CD14-positive monocyte (primary cell): Measurements from ENCODE around the gene TSPAN8. TPM values are rescaled to one million over a fixed set of nuclear protein-coding genes. Genes with fewer than 3 reads are reported as not detected.

Source experiments
- DNase-seq, 3 donors: peaks; one replicate each; pipeline ENCODE4 v3.0.0-alpha.2; 2011 to 2022
- H2AFZ ChIP-seq: 2 replicates; pipeline ENCODE4 v1.6.0; 2012; ENCODE audit warnings: mild to moderate bottlenecking, low read depth, low read length, inconsistent platforms; ENCODE audit not compliant: insufficient read depth, poor library complexity, severe bottlenecking
- H3K27ac ChIP-seq, 2 donors: 1 replicate in 1 of 2; 2 replicates in 1 of 2; pipeline ENCODE4 v1.5.1; 2012 to 2013; ENCODE audit warnings: low read length in 2 of 2, control low read depth in 1 of 2, inconsistent platforms in 1 of 2, low read depth in 1 of 2, mild to moderate bottlenecking in 1 of 2
- H3K27me3 ChIP-seq, 2 donors: one replicate each; pipeline versions ENCODE4 v1.6.0 to v1.6.1; 2011 to 2013; ENCODE audit warnings: low read length in 2 of 2; ENCODE audit not compliant: control insufficient read depth in 2 of 2, insufficient read depth in 2 of 2
- H3K36me3 ChIP-seq, 2 donors: replicated peaks in 1 of 2; 1 replicate in 1 of 2; 2 replicates in 1 of 2; pipeline versions ENCODE4 v1.5.1 to v1.6.1; 2012 to 2013; ENCODE audit warnings: low read length in 2 of 2, control low read depth in 1 of 2, inconsistent platforms in 1 of 2, mild to moderate bottlenecking in 1 of 2; ENCODE audit not compliant: insufficient read depth in 2 of 2, control insufficient read depth in 1 of 2
- H3K4me1 ChIP-seq, 2 donors: 1 replicate in 1 of 2; 2 replicates in 1 of 2; pipeline versions ENCODE4 v1.5.1 to v1.6.1; 2012 to 2013; ENCODE audit warnings: low read length in 2 of 2, control low read depth in 1 of 2, inconsistent platforms in 1 of 2, mild to moderate bottlenecking in 1 of 2, moderate library complexity in 1 of 2; ENCODE audit not compliant: insufficient read depth in 2 of 2, control insufficient read depth in 1 of 2
- H3K4me2 ChIP-seq: replicated peaks from 2 replicates; pipeline ENCODE3; 2012; ENCODE audit warnings: low read length, moderate library complexity, mild to moderate bottlenecking; ENCODE audit not compliant: poor library complexity, severe bottlenecking; ENCODE audit errors: extremely low read depth
- H3K4me3 ChIP-seq, 3 experiments: fragments of 200-600 bp in 1 of 3; sonication (generic) in 1 of 3; replicated peaks in 1 of 3; 1 replicate in 2 of 3; 2 replicates in 1 of 3; pipeline ENCODE4 v1.5.1; 2011 to 2013; ENCODE audit warnings: low read length in 3 of 3, mild to moderate bottlenecking in 3 of 3, control low read depth in 2 of 3, low read depth in 2 of 3, inconsistent platforms in 1 of 3, moderate library complexity in 1 of 3
- H3K79me2 ChIP-seq: 2 replicates; pipeline ENCODE4 v1.6.0; 2012; ENCODE audit warnings: mild to moderate bottlenecking, control low read depth, inconsistent platforms, low read length, moderate library complexity; ENCODE audit not compliant: insufficient read depth
- H3K9ac ChIP-seq: 2 replicates; pipeline ENCODE4 v1.6.0; 2017; ENCODE audit warnings: low read length, mild to moderate bottlenecking; ENCODE audit not compliant: insufficient read depth, poor library complexity, severe bottlenecking
- H3K9me3 ChIP-seq, 2 donors: replicated peaks in 1 of 2; 1 replicate in 1 of 2; 2 replicates in 1 of 2; pipeline versions ENCODE4 v1.5.1 to v1.6.1; 2012 to 2013; ENCODE audit warnings: low read length in 2 of 2, control low read depth in 1 of 2; ENCODE audit not compliant: control insufficient read depth in 1 of 2, insufficient read depth in 1 of 2
- H4K20me1 ChIP-seq: 2 replicates; pipeline ENCODE4 v1.6.0; 2012; ENCODE audit warnings: mild to moderate bottlenecking, low read length, control low read depth, moderate library complexity; ENCODE audit not compliant: insufficient read depth
- H3K27ac Mint-ChIP-seq, 7 donors: one replicate each; pipeline ENCODE4 v1.8.0; 2020; ENCODE audit warnings: mild to moderate bottlenecking in 7 of 7, mixed read lengths in 7 of 7, moderate library complexity in 6 of 7, inconsistent platforms in 2 of 7
- H3K27me3 Mint-ChIP-seq, 3 donors: one replicate each; pipeline ENCODE4 v1.8.0; 2021 to 2022; ENCODE audit warnings: low read depth in 3 of 3, mild to moderate bottlenecking in 3 of 3, mixed read lengths in 3 of 3, moderate library complexity in 3 of 3, inconsistent platforms in 1 of 3
- H3K36me3 Mint-ChIP-seq, 2 donors: one replicate each; pipeline ENCODE4 v1.8.0; 2020; ENCODE audit warnings: mixed read lengths in 2 of 2, inconsistent platforms in 1 of 2, mild to moderate bottlenecking in 1 of 2
- H3K4me1 Mint-ChIP-seq: one replicate; pipeline ENCODE4 v1.8.0; 2020; ENCODE audit warnings: mild to moderate bottlenecking, mixed read lengths
- H3K4me3 Mint-ChIP-seq, 2 donors: one replicate each; pipeline ENCODE4 v1.8.0; 2020; ENCODE audit warnings: mild to moderate bottlenecking in 2 of 2, mixed read lengths in 2 of 2, moderate library complexity in 1 of 2
- H3K9me3 Mint-ChIP-seq, 7 donors: one replicate each; pipeline ENCODE4 v1.8.0; 2020 to 2022; ENCODE audit warnings: mixed read lengths in 7 of 7, mild to moderate bottlenecking in 6 of 7, moderate library complexity in 6 of 7, inconsistent platforms in 2 of 7
- WGBS: methylation state at CpG from one replicate; pipeline ENCODE4 v1.1.5; 2013; ENCODE audit warnings: missing lambda C conversion rate; ENCODE audit not compliant: insufficient coverage; 5-methylcytosine and 5-hydroxymethylcytosine counted together
- intact Hi-C, 2 donors: fragments of 100-400 bp; cut with micrococcal nuclease; formaldehyde crosslinking; loops; one replicate each; pipeline versions ENCODE4 v1.15.0 to v1.15.1; 2023
- polyA plus RNA-seq, 3 donors: library from polyadenylated mRNA; depleted of rRNA in 1 of 3; unstranded in 2 of 3; stranded (reverse) in 1 of 3; fragments of 300-500 nt in 2 of 3; fragments of >200 nt in 1 of 3; fragmentation: Illumina TruSeq in 2 of 3; gene quantifications; 1 replicate in 2 of 3; 2 replicates in 1 of 3; pipeline ENCODE4 v1.2.3, GENCODE V29; 2012 to 2021
- TF ChIP-seq, protein P1 (sequence below): fragments of 200-600 bp; IDR thresholded peaks from one replicate; pipeline ENCODE4 v1.8.0; 2022; ENCODE audit warnings: antibody characterized with exemption, mild to moderate bottlenecking

The TSPAN8 gene
- polyA plus RNA-seq, 3 donors = not detected

DNA sequence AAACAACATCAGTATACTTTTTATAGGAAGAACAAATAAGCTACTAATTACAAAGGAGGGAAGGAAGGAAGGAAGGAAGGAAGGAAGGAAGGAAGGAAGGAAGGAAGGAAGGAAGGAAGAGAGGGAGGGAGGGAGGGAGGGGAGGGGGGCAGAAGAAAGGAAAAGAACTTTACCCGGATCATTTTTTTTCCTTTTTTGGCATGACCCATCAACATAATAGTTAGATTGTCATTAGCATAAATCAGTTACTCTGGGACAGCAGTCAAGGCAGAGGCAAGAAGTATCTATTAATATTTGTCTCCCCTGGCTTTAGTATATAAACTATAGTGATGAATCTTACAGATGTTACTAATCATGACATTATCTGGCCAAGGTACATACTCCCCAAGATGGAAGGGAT, 35.2 kb upstream of the TSPAN8 start:
- no peaks in the 10 kb centered on the region for H3K27me3 ChIP-seq
- H3K4me3 ChIP-seq = no peak overlapping the region
- H3K4me1 ChIP-seq = no peaks in the 10 kb centered on the region
- WGBS = no CpG with 5 or more reads among the region's 1 CpG
- no peaks in the 10 kb centered on the region for H3K79me2 ChIP-seq
- Mint-ChIP-seq H3K9me3 (peaks cover 0 to 4% (median 0%) of the 10 kb centered on the region in 7 donors), H3K27me3 (peaks cover 0 to under 1% (median 0%) of the 10 kb centered on the region in 3 donors), H3K27ac (no peak overlapping the region), H3K36me3 (no peaks in the 10 kb centered on the region), H3K4me3 (no peak overlapping the region), H3K4me1 (no peaks in the 10 kb centered on the region)
- H3K4me2 ChIP-seq = no peak overlapping the region
- DNase-seq = no peak
- H3K9me3 ChIP-seq = no peaks in the 10 kb centered on the region
- no peaks in the 10 kb centered on the region for H3K36me3 ChIP-seq
- H3K27ac ChIP-seq = no peak overlapping the region
- H4K20me1 ChIP-seq = no peaks in the 10 kb centered on the region
- H2AFZ ChIP-seq = no peak overlapping the region
- intact Hi-C loops = no loop called here
- TF ChIP-seq, protein P1, sequence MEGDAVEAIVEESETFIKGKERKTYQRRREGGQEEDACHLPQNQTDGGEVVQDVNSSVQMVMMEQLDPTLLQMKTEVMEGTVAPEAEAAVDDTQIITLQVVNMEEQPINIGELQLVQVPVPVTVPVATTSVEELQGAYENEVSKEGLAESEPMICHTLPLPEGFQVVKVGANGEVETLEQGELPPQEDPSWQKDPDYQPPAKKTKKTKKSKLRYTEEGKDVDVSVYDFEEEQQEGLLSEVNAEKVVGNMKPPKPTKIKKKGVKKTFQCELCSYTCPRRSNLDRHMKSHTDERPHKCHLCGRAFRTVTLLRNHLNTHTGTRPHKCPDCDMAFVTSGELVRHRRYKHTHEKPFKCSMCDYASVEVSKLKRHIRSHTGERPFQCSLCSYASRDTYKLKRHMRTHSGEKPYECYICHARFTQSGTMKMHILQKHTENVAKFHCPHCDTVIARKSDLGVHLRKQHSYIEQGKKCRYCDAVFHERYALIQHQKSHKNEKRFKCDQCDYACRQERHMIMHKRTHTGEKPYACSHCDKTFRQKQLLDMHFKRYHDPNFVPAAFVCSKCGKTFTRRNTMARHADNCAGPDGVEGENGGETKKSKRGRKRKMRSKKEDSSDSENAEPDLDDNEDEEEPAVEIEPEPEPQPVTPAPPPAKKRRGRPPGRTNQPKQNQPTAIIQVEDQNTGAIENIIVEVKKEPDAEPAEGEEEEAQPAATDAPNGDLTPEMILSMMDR = no peak
- no peak overlapping the region for H3K9ac ChIP-seq

DNA sequence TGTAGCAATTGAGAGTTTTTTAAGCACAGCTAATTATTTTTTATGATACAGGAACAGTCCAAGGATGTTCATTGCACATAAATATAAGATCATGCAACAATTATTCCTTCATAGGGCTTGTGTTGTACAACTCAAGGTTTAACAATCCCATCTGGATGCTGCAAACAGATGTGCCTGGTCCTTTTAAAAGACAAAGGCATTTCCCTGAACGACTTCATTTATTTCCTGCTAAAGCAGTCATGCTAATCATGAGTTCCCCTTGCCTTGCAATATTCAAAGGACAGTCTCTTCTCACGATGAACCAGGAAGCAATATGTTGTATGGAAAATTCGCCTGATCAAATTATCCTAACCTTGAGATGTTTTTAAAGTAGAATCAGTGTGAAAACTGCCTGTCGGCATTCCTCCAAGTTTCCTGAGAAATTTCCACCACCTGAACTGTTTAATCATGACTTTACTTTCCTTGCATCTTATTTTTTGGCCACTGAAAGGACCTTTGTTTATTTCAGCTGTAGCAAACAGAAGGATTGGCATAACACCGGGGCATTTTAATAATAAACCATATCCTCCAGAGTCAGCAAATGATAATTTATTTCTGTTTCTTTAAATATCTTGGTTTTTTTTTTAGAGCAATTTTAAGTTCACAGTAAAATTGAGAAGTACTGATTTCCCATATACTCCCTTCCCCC, 33.9 kb upstream of the TSPAN8 start:
- H3K27me3 Mint-ChIP-seq = peaks cover 0 to 2% (median 2%) of the 10 kb centered on the region in 3 donors
- H3K4me3 Mint-ChIP-seq = no peak overlapping the region
- no peak overlapping the region for H3K27ac Mint-ChIP-seq
- Histone ChIP-seq H3K9ac (no peak overlapping the region), H3K4me1 (no peaks in the 10 kb centered on the region), H3K9me3 (peaks cover 0 to 11% of the 10 kb centered on the region in 2 donors), H3K79me2 (no peaks in the 10 kb centered on the region), H3K4me2 (no peak overlapping the region), H3K27me3 (no peaks in the 10 kb centered on the region), H3K4me3 (no peak overlapping the region), H3K36me3 (no peaks in the 10 kb centered on the region), H2AFZ (no peak overlapping the region), H3K27ac (no peak overlapping the region), H4K20me1 (no peaks in the 10 kb centered on the region)
- TF ChIP-seq, protein P1 = no peak
- no peaks in the 10 kb centered on the region for H3K4me1 Mint-ChIP-seq
- peaks cover 1 to 7% (median 4%) of the 10 kb centered on the region in 7 donors for H3K9me3 Mint-ChIP-seq
- H3K36me3 Mint-ChIP-seq = no peaks in the 10 kb centered on the region
- no peak for DNase-seq
- WGBS = no CpG with 5 or more reads among the region's 5 CpGs
- intact Hi-C loops = no loop called here
